GM18951 (cell line): ENCODE results near the gene AVPR2.

Experiments
- POLR2A ChIP-seq: IDR thresholded peaks from 4 replicates; pipeline ENCODE4 v1.6.1; 2011; ENCODE audit warnings: mild to moderate bottlenecking; ENCODE audit not compliant: insufficient read length, insufficient read depth; ENCODE audit errors: extremely low read depth
- in situ Hi-C: fragments of 300-500 bp; cut with MboI; formaldehyde crosslinking; loops from one replicate; pipeline ENCODE4 v1.12.0; 2022; ENCODE audit warnings: low sequenced_read_pairs, mixed read lengths, inconsistent platforms; ENCODE audit not compliant: unreplicated experiment

Gene AVPR2

DNA sequence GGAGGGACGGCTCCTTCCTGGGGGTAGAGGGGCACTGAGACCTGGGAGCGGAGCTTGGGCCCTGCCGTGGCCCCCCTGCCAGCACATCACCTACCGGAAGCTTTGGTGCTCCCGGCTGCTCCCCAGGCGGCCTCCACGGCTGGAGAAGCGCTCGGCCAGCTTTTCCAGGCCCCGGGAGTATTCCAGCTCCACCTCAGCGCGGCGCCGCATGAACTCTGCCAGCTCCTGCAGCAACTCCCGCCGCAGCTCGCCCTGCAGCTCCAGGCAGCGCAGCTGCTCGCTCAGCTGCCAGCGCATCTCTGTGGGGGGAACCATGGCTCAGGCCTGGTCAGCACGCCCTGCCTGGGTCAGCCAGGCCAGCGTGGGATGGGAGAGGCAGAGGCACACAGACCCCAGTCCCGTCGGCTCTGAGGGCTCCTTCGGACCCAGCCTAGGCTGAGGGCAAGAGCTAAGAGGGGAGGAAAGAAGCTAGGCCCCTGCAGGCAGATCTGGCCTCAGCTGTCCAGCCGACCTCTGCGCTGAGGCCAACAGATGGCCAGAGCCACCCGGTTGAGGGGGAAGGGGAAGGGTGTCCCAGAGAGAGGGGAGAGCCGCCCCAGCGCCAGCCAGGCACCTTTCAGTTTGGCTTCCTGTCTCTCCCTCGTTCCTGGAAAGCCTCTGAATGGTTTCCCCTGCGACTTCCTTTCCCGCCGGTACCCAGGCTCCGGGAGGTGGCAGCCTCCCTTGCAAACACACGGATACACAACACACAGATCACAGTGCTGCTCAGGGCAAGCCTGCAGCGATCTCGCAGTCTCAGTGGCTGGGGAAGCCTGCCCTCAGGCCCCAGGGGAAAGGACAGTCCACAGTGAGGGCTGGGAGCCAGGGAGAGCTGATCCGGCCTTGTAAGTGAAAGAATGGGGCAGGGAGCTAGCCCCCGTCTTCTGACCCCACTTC is 17.3 kb downstream of the AVPR2 start:
- in situ Hi-C loops: no loop called here
- no peak for TF ChIP-seq POLR2A

- in situ Hi-C loops: no loop called here
Measured at GRCh38 chrX:153922932-153923857, 18.7 kb downstream of the AVPR2 start.

GRCh38 chrX:153924149-153924861 is 19.8 kb downstream of the AVPR2 start:
- in situ Hi-C loops: no loop called here
- peak; percentile 12 for TF ChIP-seq POLR2A

More at GRCh38 chrX:153922932-153923857, 18.7 kb downstream of the AVPR2 start:
- no peak for TF ChIP-seq POLR2A

- TF ChIP-seq POLR2A: peak; percentile 96
Measured at GRCh38 chrX:153925387-153925738, 20.9 kb downstream of the AVPR2 start.

DNA sequence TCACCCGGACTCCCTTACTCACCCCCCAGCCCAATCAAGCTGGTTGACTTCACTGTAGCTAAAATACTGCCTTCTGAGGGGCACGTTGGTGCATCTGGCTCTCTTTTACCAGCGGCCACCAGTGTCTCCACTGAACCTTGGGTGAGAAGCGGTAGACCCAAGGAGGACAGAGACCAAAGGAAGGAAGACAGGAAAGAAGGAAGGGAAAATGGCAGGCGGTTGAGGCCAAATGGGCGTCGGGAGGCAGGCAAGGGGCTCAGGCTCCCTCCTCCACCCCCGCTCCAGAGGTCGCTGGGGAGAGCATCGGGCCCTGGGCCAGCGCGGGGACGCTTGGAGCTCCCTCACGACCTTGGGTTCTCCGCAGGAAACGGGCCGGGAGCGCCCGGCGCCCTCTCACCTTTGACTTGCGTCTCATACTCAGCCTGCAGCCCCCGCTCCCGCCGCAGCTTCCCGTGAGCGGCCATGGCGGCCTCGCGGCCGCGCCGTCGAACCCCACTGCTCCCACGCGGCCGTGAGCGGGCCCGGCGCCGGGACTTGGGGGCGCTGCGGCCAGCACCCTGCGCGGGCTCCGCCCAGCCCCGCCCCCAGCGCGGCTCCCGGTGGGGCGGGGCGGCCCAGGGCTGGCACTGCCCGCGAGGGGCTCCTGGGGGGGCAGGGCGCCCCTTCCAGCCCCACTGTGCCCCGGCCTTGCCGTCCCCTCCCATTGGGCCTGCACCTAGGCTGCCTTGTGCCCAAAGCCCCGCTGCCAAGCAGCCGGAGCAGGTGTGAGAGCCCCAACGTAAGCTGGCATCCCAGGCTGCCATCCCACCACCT is 21.5 kb downstream of the AVPR2 start, which contains the start of gene ARHGAP4:
Gene ARHGAP4, minus strand, starts transcription at position 526 of the 813 bp plus-strand sequence. Its CDS starts 62 bp downstream, at position 464.
- peak; percentile 52 for TF ChIP-seq POLR2A
- in situ Hi-C loops: no loop called here

More at GRCh38 chrX:153925387-153925738, 20.9 kb downstream of the AVPR2 start:
- in situ Hi-C loops: no loop called here

GRCh38 chrX:153926552-153926857 is 22.0 kb downstream of the AVPR2 start:
- TF ChIP-seq POLR2A: no peak
- in situ Hi-C loops: no loop called here

GRCh38 chrX:153926858-153927671 is 22.6 kb downstream of the AVPR2 start:
- in situ Hi-C loops: no loop called here
- peak; percentile 56 for TF ChIP-seq POLR2A

GRCh38 chrX:153927672-153927921 is 23.1 kb downstream of the AVPR2 start:
- in situ Hi-C loops: no loop called here
- no peak for TF ChIP-seq POLR2A

DNA sequence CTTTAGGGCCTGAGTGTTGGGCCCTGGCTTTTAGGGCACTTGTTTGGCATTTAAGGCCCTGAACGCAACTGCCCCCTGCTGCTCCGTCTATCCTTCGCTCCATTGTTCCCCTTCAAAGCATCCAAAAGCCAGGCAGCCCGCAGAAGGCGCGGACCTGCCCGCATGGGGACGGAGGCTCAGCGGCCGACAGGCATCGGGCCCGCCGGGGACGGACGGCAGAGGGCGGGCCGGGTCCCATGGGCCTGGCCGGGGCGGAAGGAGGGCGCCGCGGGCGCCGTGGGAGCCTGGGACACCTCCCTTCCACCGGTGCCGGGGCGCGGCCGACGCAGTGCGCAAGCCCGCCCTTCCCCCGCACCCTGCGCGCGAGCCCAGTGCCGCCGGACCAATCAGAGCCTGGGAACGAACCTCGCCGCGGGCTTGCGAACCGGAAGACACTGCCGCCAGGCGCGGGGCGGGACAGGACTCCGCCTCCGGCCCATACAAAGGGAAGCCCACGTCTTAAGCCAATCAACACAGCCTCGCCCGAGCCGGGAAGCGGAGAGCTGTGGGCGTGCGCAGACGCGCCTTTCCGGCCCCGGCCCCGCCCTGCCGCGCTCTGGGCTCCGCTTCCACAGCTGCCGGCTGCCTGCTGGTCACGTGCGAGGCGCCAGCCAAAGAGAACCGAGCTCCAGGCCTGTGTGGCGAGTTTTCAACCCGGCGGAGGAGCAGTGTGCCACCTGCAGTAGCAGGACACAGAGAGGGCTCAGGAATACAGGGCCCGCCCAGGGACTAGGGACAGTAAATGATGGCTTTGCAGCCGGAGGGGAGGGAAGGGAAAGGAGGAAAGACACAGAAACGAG is 23.7 kb downstream of the AVPR2 start:
- in situ Hi-C loops: no loop called here
- TF ChIP-seq POLR2A: peak; percentile 71

GRCh38 chrX:153928846-153929245 is 24.4 kb downstream of the AVPR2 start:
- in situ Hi-C loops: no loop called here
- TF ChIP-seq POLR2A: no peak

- in situ Hi-C loops: no loop called here
- TF ChIP-seq POLR2A: no peak
Measured at GRCh38 chrX:153929576-153929975, 25.1 kb downstream of the AVPR2 start.
